ENCODE measurements around the gene MINDY2.

The MINDY2 gene

DNA sequence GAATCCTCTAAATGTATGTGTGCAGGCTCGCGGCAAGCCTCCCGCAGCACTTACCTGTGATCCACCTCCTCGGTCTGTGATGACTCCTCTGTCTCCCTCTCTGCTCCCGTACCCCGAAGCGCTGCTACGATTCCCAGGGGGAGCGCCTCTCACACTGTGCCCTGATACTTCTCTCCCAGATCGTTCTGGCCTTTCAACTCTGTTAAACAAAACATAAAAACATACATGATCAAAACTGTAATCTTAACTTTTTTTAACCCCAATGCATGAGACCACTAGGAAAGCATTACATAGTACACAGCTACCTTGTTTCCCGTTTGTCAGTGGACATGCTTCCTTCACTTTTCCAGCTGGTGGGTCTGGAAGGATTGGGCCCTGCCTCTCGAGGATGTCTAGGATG lies 115.8 kb downstream of the MINDY2 start:
- Histone ChIP-seq H3K4me3 (replicated peaks; ENCODE audit: insufficient read depth, low read length) (no peak overlapping the region), H3K27me3 (ENCODE audit: insufficient read depth, poor library complexity, severe bottlenecking) (no peaks in the 10 kb centered on the region), H3K27ac (replicated peaks) (no peak overlapping the region)
- TF ChIP-seq, protein P1, sequence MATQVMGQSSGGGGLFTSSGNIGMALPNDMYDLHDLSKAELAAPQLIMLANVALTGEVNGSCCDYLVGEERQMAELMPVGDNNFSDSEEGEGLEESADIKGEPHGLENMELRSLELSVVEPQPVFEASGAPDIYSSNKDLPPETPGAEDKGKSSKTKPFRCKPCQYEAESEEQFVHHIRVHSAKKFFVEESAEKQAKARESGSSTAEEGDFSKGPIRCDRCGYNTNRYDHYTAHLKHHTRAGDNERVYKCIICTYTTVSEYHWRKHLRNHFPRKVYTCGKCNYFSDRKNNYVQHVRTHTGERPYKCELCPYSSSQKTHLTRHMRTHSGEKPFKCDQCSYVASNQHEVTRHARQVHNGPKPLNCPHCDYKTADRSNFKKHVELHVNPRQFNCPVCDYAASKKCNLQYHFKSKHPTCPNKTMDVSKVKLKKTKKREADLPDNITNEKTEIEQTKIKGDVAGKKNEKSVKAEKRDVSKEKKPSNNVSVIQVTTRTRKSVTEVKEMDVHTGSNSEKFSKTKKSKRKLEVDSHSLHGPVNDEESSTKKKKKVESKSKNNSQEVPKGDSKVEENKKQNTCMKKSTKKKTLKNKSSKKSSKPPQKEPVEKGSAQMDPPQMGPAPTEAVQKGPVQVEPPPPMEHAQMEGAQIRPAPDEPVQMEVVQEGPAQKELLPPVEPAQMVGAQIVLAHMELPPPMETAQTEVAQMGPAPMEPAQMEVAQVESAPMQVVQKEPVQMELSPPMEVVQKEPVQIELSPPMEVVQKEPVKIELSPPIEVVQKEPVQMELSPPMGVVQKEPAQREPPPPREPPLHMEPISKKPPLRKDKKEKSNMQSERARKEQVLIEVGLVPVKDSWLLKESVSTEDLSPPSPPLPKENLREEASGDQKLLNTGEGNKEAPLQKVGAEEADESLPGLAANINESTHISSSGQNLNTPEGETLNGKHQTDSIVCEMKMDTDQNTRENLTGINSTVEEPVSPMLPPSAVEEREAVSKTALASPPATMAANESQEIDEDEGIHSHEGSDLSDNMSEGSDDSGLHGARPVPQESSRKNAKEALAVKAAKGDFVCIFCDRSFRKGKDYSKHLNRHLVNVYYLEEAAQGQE (IDR thresholded peaks at IDR 0.05; ENCODE audit: insufficient replicate concordance, low read depth), result no peak
- TF ChIP-seq SPI1 (IDR thresholded peaks at IDR 0.05; ENCODE audit: borderline replicate concordance, low read depth), result no peak
- no peak for TF ChIP-seq POLR2AphosphoS5 (IDR thresholded peaks at IDR 0.05; ENCODE audit: low read depth)
- no peak for TF ChIP-seq GABPA (IDR thresholded peaks at IDR 0.05; ENCODE audit: low read depth)
- TF ChIP-seq, protein P2, sequence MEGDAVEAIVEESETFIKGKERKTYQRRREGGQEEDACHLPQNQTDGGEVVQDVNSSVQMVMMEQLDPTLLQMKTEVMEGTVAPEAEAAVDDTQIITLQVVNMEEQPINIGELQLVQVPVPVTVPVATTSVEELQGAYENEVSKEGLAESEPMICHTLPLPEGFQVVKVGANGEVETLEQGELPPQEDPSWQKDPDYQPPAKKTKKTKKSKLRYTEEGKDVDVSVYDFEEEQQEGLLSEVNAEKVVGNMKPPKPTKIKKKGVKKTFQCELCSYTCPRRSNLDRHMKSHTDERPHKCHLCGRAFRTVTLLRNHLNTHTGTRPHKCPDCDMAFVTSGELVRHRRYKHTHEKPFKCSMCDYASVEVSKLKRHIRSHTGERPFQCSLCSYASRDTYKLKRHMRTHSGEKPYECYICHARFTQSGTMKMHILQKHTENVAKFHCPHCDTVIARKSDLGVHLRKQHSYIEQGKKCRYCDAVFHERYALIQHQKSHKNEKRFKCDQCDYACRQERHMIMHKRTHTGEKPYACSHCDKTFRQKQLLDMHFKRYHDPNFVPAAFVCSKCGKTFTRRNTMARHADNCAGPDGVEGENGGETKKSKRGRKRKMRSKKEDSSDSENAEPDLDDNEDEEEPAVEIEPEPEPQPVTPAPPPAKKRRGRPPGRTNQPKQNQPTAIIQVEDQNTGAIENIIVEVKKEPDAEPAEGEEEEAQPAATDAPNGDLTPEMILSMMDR (IDR thresholded peaks at IDR 0.05; ENCODE audit: insufficient read depth, low read length), result no peak
- DNase-seq (ENCODE audit: low read depth in 1 of 2, low spot score in 1 of 2), result no peak

DNA sequence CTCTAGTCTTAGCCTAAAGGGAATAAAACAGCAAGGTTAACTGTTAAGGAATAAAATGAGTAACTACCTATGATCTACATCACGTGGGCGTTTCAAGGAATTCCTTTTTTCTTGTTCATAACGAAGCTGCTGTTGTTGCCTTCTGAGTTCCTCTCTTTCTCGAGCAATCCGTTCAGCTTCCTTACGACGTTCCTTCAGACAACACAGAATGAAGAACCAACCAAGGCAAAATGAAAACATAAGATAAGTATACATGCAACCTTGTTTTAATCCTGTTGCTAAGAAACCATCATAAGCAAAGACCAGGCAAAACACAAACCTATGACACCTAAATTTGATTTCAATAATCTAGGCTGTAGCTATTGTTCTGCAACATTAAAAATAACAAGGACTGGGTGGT lies 118.3 kb downstream of the MINDY2 start:
- Histone ChIP-seq H3K27me3 (ENCODE audit: insufficient read depth, poor library complexity, severe bottlenecking) (no peaks in the 10 kb centered on the region), H3K27ac (replicated peaks) (no peak overlapping the region), H3K4me3 (replicated peaks; ENCODE audit: insufficient read depth, low read length) (no peak overlapping the region)
- TF ChIP-seq POLR2AphosphoS5 (IDR thresholded peaks at IDR 0.05; ENCODE audit: low read depth), result no peak
- DNase-seq (ENCODE audit: low read depth in 1 of 2, low spot score in 1 of 2), result no peak

GRCh38 chr15:58898150-58898680 lies 127.1 kb downstream of the MINDY2 start:
- DNase-seq (ENCODE audit: low read depth in 1 of 2, low spot score in 1 of 2), result no peak
- Histone ChIP-seq H3K27ac (replicated peaks) (no peak overlapping the region), H3K4me3 (replicated peaks; ENCODE audit: insufficient read depth, low read length) (no peak overlapping the region), H3K27me3 (ENCODE audit: insufficient read depth, poor library complexity, severe bottlenecking) (no peaks in the 10 kb centered on the region)
- TF ChIP-seq, protein P2 (IDR thresholded peaks at IDR 0.05; ENCODE audit: insufficient read depth, low read length), result no peak
- no peak for TF ChIP-seq SPI1 (IDR thresholded peaks at IDR 0.05; ENCODE audit: borderline replicate concordance, low read depth)
- no peak for TF ChIP-seq GABPA (IDR thresholded peaks at IDR 0.05; ENCODE audit: low read depth)
- TF ChIP-seq, protein P1 (IDR thresholded peaks at IDR 0.05; ENCODE audit: insufficient replicate concordance, low read depth), result no peak
- no peak for TF ChIP-seq POLR2AphosphoS5 (IDR thresholded peaks at IDR 0.05; ENCODE audit: low read depth)

DNA sequence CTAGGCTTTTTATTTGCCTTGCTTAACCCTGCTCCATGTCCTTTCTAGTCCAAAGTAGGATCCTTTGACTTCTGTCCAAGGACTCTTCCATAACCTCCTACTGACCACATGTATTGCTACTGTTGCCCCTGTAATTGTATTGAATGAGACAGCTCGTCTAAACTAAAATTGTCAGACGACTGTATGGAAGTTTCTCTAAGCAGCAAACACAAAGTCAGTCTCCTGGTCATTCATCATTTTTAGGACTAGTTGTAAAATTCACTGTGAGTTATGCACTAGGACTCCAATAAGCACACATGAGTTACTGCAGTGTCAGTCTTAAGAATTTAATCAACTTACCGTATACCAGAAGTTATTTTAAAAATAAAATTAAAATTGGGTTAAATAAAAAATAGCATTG lies 129.5 kb downstream of the MINDY2 start:
- no peak overlapping the region for H3K27ac ChIP-seq (replicated peaks)
- H3K27me3 ChIP-seq (ENCODE audit: insufficient read depth, poor library complexity, severe bottlenecking), result no peaks in the 10 kb centered on the region
- H3K4me3 ChIP-seq (replicated peaks; ENCODE audit: insufficient read depth, low read length), result no peak overlapping the region
- TF ChIP-seq, protein P2 (IDR thresholded peaks at IDR 0.05; ENCODE audit: insufficient read depth, low read length), result no peak
- no peak for TF ChIP-seq POLR2AphosphoS5 (IDR thresholded peaks at IDR 0.05; ENCODE audit: low read depth)
- TF ChIP-seq GABPA (IDR thresholded peaks at IDR 0.05; ENCODE audit: low read depth), result no peak
- no peak for DNase-seq (ENCODE audit: low read depth in 1 of 2, low spot score in 1 of 2)
